ENCODE results near the gene PDLIM5.

PDLIM5 gene

GRCh38 chr4:94430406-94430805 lies 21.3 kb upstream of the PDLIM5 start:
- DNase-seq = no peak

- DNase-seq = no peak
These were observed 20.4 kb upstream of the PDLIM5 start for GRCh38 chr4:94431388-94431787.

- DNase-seq = no peak
These were observed 17.2 kb upstream of the PDLIM5 start for GRCh38 chr4:94434505-94434904.

GRCh38 chr4:94435874-94436273 lies 15.9 kb upstream of the PDLIM5 start:
- no peak for DNase-seq

DNA sequence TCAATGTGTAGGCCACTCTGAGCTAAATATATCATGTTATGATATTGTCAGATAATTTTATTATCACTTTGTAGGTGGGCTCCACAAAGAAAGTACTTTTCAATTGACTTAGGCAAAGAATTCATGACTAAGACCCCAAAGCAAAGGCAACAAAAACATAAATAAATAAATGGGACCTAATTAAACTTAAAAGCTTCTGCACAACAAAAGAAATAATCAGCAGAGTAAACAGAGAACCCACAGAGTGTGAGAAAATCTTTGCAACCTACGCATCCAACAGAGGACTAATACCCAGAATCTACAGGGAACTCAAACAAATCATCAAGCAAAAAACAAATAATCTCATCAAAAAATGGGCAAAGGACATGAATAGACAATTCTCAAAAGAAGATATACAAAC lies 15.2 kb upstream of the PDLIM5 start:
- DNase-seq = no peak

GRCh38 chr4:94439606-94440005 lies 12.1 kb upstream of the PDLIM5 start:
- no peak for DNase-seq

DNA sequence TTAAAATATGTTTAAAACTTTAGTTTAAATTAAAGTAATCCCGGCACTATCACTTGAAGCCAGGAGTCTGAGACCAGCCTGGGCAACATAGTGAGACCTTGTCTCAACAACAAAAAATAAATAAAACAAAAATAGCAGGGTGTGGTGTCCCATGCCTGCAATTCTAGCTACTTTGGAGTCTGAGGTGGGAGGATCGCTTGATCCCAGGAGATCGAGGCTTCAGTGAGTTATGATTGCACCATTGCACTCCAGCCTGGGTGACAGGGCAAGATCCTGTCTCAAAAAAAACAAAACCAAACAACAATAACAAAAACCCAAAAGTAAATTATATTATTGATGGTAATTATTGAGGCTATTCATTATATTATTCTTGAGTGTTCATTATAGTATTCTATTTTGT lies 9.9 kb upstream of the PDLIM5 start:
- no peak for DNase-seq

DNA sequence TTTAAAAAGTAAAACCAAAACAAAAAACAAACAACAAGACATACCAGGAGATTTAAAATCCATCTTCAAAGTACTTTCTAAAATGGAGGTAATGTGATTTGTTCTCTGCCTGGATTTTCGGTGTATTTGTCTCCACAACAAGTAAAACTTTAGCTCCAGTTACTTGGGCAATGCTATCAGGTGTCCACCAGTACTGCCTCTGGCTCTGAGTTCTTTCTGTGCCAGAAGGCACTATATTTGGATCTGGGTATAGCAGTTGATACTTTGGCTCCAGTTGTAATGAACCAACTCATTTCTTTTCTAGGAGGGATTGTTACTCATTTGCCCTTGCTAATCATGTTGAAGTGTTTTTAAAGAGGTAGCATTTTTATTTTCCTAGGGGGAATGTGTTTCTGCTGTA lies 9.5 kb upstream of the PDLIM5 start:
- no peak for DNase-seq

DNA sequence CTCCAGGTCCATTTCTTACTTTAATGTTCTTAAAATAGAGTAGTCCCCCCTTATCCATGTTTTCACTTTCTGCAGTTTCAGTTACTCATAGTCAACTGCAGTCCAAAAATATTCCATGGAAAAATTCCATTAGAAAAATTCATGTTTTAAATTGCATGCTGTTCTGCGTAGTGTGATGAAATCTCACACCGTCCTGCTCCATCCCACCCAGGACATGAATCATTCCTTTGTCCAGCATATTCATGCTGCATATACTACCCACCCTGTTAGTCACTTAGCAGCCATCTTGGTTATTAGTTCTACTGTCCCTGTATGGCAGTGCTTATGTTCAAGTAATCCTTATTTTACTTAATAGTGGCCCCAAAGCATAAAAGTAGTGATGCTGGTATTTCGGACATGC lies 5.4 kb upstream of the PDLIM5 start:
- DNase-seq = no peak

GRCh38 chr4:94447754-94448411 lies 3.9 kb upstream of the PDLIM5 start:
- DNase-seq = no peak

- DNase-seq = no peak
These were observed 2.8 kb upstream of the PDLIM5 start for GRCh38 chr4:94448815-94449375.

DNA sequence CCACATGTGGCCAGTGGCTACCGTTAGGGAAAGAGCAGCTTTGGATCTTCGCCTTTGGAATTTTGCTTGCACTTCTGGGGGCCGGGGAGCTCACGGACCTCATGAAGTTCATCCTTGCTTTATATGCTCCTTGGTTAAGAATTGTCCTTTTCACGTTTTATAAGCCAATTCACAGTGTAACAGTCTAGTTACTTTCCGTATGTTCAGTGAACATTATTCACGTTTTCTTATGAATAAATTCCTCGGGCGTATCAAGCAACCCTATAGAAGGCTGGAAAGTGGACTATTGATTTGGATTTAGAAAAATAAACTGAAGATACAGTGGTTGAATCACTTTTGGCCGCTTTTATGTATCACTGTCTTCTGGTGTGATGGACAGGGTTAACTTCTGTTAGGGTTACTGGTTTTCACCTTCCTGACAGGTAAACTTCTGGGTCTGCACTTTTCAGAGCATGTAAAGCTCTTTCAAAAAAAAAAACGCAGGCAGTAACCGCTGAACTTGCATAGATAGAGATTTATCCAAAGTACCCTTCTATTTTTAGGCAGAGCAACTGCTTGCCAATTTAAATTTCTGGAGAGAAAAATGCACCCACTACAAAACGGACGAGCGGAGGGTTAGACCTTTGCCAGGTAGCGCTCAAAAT lies 569 bp upstream of the PDLIM5 start:
- DNase-seq = no peak

- DNase-seq = no peak
These were observed 982 bp downstream of the PDLIM5 start for GRCh38 chr4:94452476-94453371.

- DNase-seq = no peak
These were observed 1.7 kb downstream of the PDLIM5 start for GRCh38 chr4:94453391-94453963.

DNA sequence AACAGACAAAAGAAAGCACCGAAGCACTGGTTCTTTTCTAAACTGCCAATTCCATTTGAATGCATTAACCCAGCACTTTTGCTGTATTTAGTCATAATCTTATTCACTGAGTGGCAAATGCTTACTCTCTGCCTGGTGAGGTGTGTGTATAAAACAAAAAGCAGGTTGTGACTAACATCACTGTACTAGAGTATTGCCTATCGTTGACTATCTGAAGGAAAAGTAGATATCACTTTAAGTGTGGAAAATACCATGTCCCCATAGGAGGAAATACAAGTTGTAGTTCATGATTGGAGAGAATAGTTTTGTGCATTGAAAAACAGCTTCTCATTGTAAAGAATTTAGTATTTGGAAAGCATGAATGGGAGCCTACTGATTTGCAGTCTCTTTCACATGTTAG lies 2.7 kb downstream of the PDLIM5 start:
- DNase-seq = no peak

DNA sequence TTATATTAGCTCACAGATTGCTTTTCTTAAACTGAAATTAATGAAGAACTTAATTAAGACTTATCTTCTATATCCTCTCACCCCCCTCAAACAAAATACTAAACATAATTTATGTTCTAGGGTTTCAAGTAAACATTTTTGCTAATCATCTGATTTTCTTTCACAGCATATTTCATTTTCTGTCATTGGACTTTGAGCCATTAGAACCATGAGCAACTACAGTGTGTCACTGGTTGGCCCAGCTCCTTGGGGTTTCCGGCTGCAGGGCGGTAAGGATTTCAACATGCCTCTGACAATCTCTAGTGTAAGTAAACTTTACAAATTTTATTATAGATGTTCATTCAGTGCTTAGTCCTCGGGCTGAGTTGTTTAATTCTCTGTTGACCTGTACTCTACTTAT lies 3.3 kb downstream of the PDLIM5 start:
- DNase-seq = no peak

DNA sequence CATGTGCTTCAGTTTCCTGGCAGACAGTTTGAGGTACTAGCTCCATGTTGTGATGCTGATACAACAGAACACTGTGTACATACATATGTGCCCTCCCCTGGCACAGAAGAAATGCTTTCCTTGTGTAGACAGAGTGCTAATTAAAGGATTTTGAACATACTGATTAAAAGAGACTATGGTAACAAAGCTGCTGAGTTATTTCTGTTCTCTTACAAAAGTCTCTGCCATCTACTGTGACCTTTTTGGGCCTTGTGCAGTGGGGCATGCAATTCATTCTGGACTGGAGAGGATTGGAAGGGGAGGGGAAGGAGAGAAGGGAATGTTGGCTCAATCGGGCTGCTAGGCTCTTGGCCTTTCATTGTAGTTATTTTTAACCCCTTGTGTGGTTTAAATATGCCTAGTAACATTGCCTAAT lies 6.0 kb downstream of the PDLIM5 start:
- DNase-seq = no peak

GRCh38 chr4:94458682-94459081 lies 6.9 kb downstream of the PDLIM5 start:
- DNase-seq = no peak

DNA sequence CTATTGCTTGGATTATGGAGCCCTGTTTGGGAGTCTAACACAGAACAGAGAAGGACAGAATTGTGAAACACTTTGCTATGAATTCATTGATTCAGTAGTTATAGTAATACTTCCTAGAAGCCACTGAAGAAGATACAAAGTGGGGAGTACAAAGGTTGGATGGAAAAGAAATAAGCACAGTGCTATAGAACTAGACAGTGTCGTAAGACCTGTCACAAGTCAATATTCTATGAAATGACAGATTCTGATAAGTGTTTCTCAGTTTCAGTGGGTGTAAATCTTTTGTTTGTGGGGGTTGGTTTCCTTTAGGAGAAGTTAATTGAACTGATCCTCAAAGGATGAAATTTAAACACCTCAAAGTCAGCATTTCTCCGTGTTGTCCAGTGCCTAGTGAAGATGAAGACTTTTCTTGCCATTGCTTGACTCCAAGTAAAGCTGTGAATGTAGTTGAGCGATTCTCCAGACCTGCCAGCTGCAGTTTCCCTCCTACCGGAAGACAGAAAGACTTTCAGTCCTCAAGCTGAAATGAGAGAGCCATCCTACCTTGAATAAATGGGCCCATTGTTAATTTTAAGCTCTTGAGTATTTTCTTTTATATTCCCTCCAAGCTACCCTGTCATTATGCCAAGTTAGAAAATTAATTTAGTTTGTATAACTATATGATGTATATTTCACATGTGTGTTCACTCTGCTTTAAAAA lies 7.9 kb downstream of the PDLIM5 start:
- DNase-seq = no peak

GRCh38 chr4:94461506-94461905 lies 9.8 kb downstream of the PDLIM5 start:
- no peak for DNase-seq

- DNase-seq = no peak
These were observed 10.8 kb downstream of the PDLIM5 start for GRCh38 chr4:94462572-94462971.

- DNase-seq = no peak
These were observed 12.0 kb downstream of the PDLIM5 start for GRCh38 chr4:94463771-94464170.

GRCh38 chr4:94466371-94466770 lies 14.6 kb downstream of the PDLIM5 start:
- no peak for DNase-seq
